SK-N-SH (cell line): ENCODE data around the gene RNU4-1. TPM values are rescaled to one million over a fixed set of nuclear protein-coding genes. Genes with fewer than 3 reads are reported as not detected.

Source experiments
- CTCF ChIA-PET: fragments of 300-600, 350-600 bp; formaldehyde crosslinking; extraction: SDS; loops from one replicate; lab custom pipeline; 2021; lab: Yijun Ruan, JAX
- POLR2A ChIA-PET: fragments of 350-600 bp; sonication (Branson Sonifier 250); formaldehyde crosslinking; extraction: SDS; loops from one replicate; lab custom pipeline; 2020; ENCODE audit warnings: antibody characterized with exemption, inconsistent platforms; lab: Yijun Ruan, JAX
- DNase-seq: peaks from one replicate; pipeline ENCODE4 v3.0.0; 2012
- H2AFZ ChIP-seq: fragments of 200-600 bp; sonication (generic); 2 replicates; pipeline ENCODE4 v1.8.1; 2016; ENCODE audit warnings: antibody characterized with exemption, mild to moderate bottlenecking, low read depth
- H3F3A ChIP-seq: fragments of 200-600 bp; sonication (generic); replicated peaks from 2 replicates; pipeline ENCODE3; 2016; ENCODE audit warnings: antibody characterized with exemption, mild to moderate bottlenecking; ENCODE audit not compliant: insufficient read depth
- H3K27ac ChIP-seq, 2 experiments: fragments of 200-500 bp in 1 of 2; fragments of 200-600 bp in 1 of 2; sonication (Bioruptor generic) in 1 of 2; sonication (generic), shearing (Covaris generic) in 1 of 2; 2 replicates each; pipeline versions ENCODE4 v1.5.1 to v1.6.1; 2014 to 2016; ENCODE audit warnings: low read depth in 2 of 2, inconsistent platforms in 1 of 2, low read length in 1 of 2, mild to moderate bottlenecking in 1 of 2, mixed read lengths in 1 of 2
- H3K27me3 ChIP-seq: fragments of 200-600 bp; sonication (generic), shearing (Covaris generic); 2 replicates; pipeline ENCODE4 v1.6.1; 2016; ENCODE audit warnings: mixed run types; ENCODE audit not compliant: insufficient read depth
- H3K36me3 ChIP-seq, 2 experiments: fragments of 200-500 bp in 1 of 2; fragments of 200-600 bp in 1 of 2; sonication (Bioruptor generic) in 1 of 2; sonication (generic) in 1 of 2; replicated peaks in 1 of 2; 2 replicates each; pipeline versions ENCODE3 to v1.5.1; 2014 to 2016; ENCODE audit warnings: low read length in 1 of 2, mild to moderate bottlenecking in 1 of 2; ENCODE audit not compliant: insufficient read depth in 2 of 2, control insufficient read depth in 1 of 2
- H3K4me1 ChIP-seq, 2 experiments: fragments of 200-500 bp in 1 of 2; fragments of 200-600 bp in 1 of 2; sonication (Bioruptor generic) in 1 of 2; sonication (generic), shearing (Covaris generic) in 1 of 2; 2 replicates each; pipeline versions ENCODE4 v1.5.1 to v1.6.1; 2014 to 2016; ENCODE audit warnings: low read depth in 1 of 2, low read length in 1 of 2, mixed run types in 1 of 2; ENCODE audit not compliant: insufficient read depth in 2 of 2, control insufficient read depth in 1 of 2
- H3K4me2 ChIP-seq: fragments of 200-600 bp; sonication (generic), shearing (Covaris generic); 2 replicates; pipeline ENCODE4 v1.6.1; 2017; ENCODE audit warnings: mixed run types
- H3K4me3 ChIP-seq, 2 experiments: fragments of 200-500 bp in 1 of 2; fragments of 200-600 bp in 1 of 2; sonication (Bioruptor generic) in 1 of 2; sonication (generic), shearing (Covaris generic) in 1 of 2; 2 replicates each; pipeline versions ENCODE4 v1.5.1 to v1.8.1; 2014 to 2016; ENCODE audit warnings: low read depth in 2 of 2, inconsistent platforms in 1 of 2, low read length in 1 of 2, mild to moderate bottlenecking in 1 of 2, mixed read lengths in 1 of 2, moderate library complexity in 1 of 2
- H3K79me2 ChIP-seq: fragments of 200-600 bp; sonication (generic); 2 replicates; pipeline ENCODE4 v1.8.1; 2017; ENCODE audit warnings: mild to moderate bottlenecking; ENCODE audit not compliant: insufficient read depth
- H3K9ac ChIP-seq: fragments of 200-600 bp; sonication (generic); 2 replicates; pipeline ENCODE4 v1.6.1; 2017; ENCODE audit warnings: mixed run types
- H3K9me2 ChIP-seq: fragments of 200-600 bp; sonication (generic); 2 replicates; pipeline ENCODE4 v1.6.1; 2017; ENCODE audit warnings: mixed run types
- H3K9me3 ChIP-seq: fragments of 200-600 bp; sonication (generic); 2 replicates; pipeline ENCODE4 v1.6.1; 2017; ENCODE audit warnings: mixed run types, mild to moderate bottlenecking, moderate library complexity
- H4K20me1 ChIP-seq: fragments of 200-600 bp; sonication (generic); 2 replicates; pipeline ENCODE4 v1.6.1; 2017; ENCODE audit warnings: mild to moderate bottlenecking, mixed run types; ENCODE audit not compliant: insufficient read depth
- CHD2 ChIP-seq: fragments of 150-350 bp; IDR thresholded peaks from 2 replicates; pipeline ENCODE4 v1.6.1; 2018; ENCODE audit warnings: low read length; ENCODE audit not compliant: partially characterized antibody
- CTCF ChIP-seq: fragments of 200-600 bp; sonication (generic); IDR thresholded peaks from 2 replicates; pipeline ENCODE4 v1.6.1; 2017; ENCODE audit warnings: antibody characterized with exemption, mild to moderate bottlenecking, moderate library complexity
- EP300 ChIP-seq, 2 experiments: IDR thresholded peaks; 2 replicates each; pipeline versions ENCODE4 v1.4.0 to v1.6.1; 2012; ENCODE audit warnings: borderline replicate concordance in 1 of 2, low read depth in 1 of 2, low read length in 1 of 2
- FOXJ3 ChIP-seq: sonication (generic); formaldehyde crosslinking; IDR thresholded peaks from 2 replicates; pipeline ENCODE4 v1.5.1; 2020; ENCODE audit warnings: mild to moderate bottlenecking, missing genetic modification reagents
- FOXM1 ChIP-seq: IDR thresholded peaks from 2 replicates; pipeline ENCODE4 v1.4.0; 2012; ENCODE audit warnings: low read depth, mild to moderate bottlenecking
- GABPA ChIP-seq: IDR thresholded peaks from 2 replicates; pipeline ENCODE4 v1.4.0; 2012; ENCODE audit warnings: low read depth, mild to moderate bottlenecking
- JUND ChIP-seq: IDR thresholded peaks from 2 replicates; pipeline ENCODE4 v1.4.0; 2012
- MAX ChIP-seq: IDR thresholded peaks from 2 replicates; pipeline ENCODE4 v1.4.0; 2012; ENCODE audit warnings: low read depth
- MEF2A ChIP-seq: IDR thresholded peaks from 2 replicates; pipeline ENCODE4 v1.4.0; 2012; ENCODE audit warnings: low read depth, borderline replicate concordance
- NFIC ChIP-seq: IDR thresholded peaks from 2 replicates; pipeline ENCODE4 v1.4.0; 2012; ENCODE audit warnings: borderline replicate concordance
- POLR2AphosphoS5 ChIP-seq: IDR thresholded peaks from 2 replicates; pipeline ENCODE4 v1.6.1; 2012; ENCODE audit warnings: low read depth, low read length
- RFX5 ChIP-seq: IDR thresholded peaks from 2 replicates; pipeline ENCODE4 v1.6.1; 2012; ENCODE audit warnings: mild to moderate bottlenecking, improper control_type of control experiment, low read length
- SIN3A ChIP-seq: IDR thresholded peaks from 2 replicates; pipeline ENCODE4 v1.6.1; 2012; ENCODE audit warnings: low read depth, mild to moderate bottlenecking, low read length, moderate library complexity, borderline replicate concordance
- TAF1 ChIP-seq: IDR thresholded peaks from 2 replicates; pipeline ENCODE4 v1.6.1; 2012; ENCODE audit warnings: low read depth, mild to moderate bottlenecking, low read length, moderate library complexity, borderline replicate concordance
- TCF12 ChIP-seq: IDR thresholded peaks from 2 replicates; pipeline ENCODE4 v1.4.0; 2012
- TEAD4 ChIP-seq: IDR thresholded peaks from 2 replicates; pipeline ENCODE4 v1.4.0; 2012; ENCODE audit warnings: mild to moderate bottlenecking, borderline replicate concordance; ENCODE audit not compliant: insufficient read depth
- YY1 ChIP-seq: IDR thresholded peaks from 2 replicates; pipeline ENCODE4 v1.4.0; 2012; ENCODE audit warnings: low read depth, mild to moderate bottlenecking
- WGBS: methylation state at CpG from one replicate; pipeline ENCODE4 v1.1.6; 2017; ENCODE audit warnings: low lambda C conversion rate; 5-methylcytosine and 5-hydroxymethylcytosine counted together
- polyA plus RNA-seq, 3 experiments: library from polyadenylated mRNA; depleted of rRNA; stranded (reverse); fragments of >200 nt; gene quantifications; 2 replicates each; pipeline ENCODE4 v1.2.3, GENCODE V29; 2012
- TF ChIP-seq, protein P1 (sequence below): IDR thresholded peaks from 2 replicates; pipeline ENCODE4 v1.4.0; 2012; ENCODE audit warnings: low read depth, borderline replicate concordance
- TF ChIP-seq, protein P2 (sequence below): IDR thresholded peaks from 2 replicates; pipeline ENCODE4; 2012

The RNU4-1 gene
- polyA plus RNA-seq, 1 of the 3 experiments (the other 2 are of a cell fraction): not detected

- ChIA-PET CTCF (interaction anchor here (1.0 to 21.5 kb wide), 5 partner anchors 9 to 56 kb away, joined by 3 to 618 read pairs (median 7); partner anchors contain the start of genes PXN and SIRT4), POLR2A (interaction anchor here (0.8 to 2.4 kb wide), 5 partner anchors 8 to 56 kb away, joined by 3 to 22 read pairs (median 5); partner anchors contain the start of genes PXN, RNU4-1, RNU4-2 and RPLP0)
- 22% methylated on average over 9 of the region's 9 CpGs for WGBS
- H2AFZ ChIP-seq: no peak overlapping the region
- H3K9me2 ChIP-seq: no peaks in the 10 kb centered on the region
- no peak for TF ChIP-seq RFX5
- peak in 1 of 2 experiments; percentile 78; a peak in 1 of 4 replicates for TF ChIP-seq EP300 (IDR thresholded peaks at IDR 0.05; ENCODE audit: borderline replicate concordance in 1 of 2, low read depth in 1 of 2, low read length in 1 of 2)
- peak; percentile 64; the same call in 1 of the 2 replicates for TF ChIP-seq POLR2AphosphoS5
- TF ChIP-seq TEAD4: peak; percentile 75; the same call in 1 of the 2 replicates
- TF ChIP-seq SIN3A: peak; percentile 80
- peak; percentile 97 for TF ChIP-seq NFIC
- TF ChIP-seq YY1: peak; percentile 50; the same call in 1 of the 2 replicates
- TF ChIP-seq JUND: peak; percentile 57
- TF ChIP-seq, protein P1, sequence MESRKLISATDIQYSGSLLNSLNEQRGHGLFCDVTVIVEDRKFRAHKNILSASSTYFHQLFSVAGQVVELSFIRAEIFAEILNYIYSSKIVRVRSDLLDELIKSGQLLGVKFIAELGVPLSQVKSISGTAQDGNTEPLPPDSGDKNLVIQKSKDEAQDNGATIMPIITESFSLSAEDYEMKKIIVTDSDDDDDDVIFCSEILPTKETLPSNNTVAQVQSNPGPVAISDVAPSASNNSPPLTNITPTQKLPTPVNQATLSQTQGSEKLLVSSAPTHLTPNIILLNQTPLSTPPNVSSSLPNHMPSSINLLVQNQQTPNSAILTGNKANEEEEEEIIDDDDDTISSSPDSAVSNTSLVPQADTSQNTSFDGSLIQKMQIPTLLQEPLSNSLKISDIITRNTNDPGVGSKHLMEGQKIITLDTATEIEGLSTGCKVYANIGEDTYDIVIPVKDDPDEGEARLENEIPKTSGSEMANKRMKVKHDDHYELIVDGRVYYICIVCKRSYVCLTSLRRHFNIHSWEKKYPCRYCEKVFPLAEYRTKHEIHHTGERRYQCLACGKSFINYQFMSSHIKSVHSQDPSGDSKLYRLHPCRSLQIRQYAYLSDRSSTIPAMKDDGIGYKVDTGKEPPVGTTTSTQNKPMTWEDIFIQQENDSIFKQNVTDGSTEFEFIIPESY: 0 out of 2 replicates have a peak, but pooled peaks have one; percentile 26
- TF ChIP-seq GABPA: no peak
- TF ChIP-seq FOXM1: no peak
- no peak for TF ChIP-seq MEF2A
- TF ChIP-seq, protein P2, sequence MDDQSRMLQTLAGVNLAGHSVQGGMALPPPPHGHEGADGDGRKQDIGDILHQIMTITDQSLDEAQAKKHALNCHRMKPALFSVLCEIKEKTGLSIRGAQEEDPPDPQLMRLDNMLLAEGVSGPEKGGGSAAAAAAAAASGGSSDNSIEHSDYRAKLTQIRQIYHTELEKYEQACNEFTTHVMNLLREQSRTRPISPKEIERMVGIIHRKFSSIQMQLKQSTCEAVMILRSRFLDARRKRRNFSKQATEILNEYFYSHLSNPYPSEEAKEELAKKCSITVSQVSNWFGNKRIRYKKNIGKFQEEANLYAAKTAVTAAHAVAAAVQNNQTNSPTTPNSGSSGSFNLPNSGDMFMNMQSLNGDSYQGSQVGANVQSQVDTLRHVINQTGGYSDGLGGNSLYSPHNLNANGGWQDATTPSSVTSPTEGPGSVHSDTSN: peak; percentile 54
- TF ChIP-seq CHD2: peak; percentile 79
- TF ChIP-seq MAX: peak; percentile 84
- TF ChIP-seq TAF1: peak; percentile 29; the same call in 1 of the 2 replicates
- TF ChIP-seq CTCF: peak; percentile 25
- peak; percentile 88 for TF ChIP-seq TCF12
- TF ChIP-seq FOXJ3 (CRISPR knock-in tag): no peak
- H3K4me3 ChIP-seq: peak overlapping the region in 1 of 2 experiments; percentile 36; a peak in 1 of 4 replicates
- peaks cover 2 to 30% of the 10 kb centered on the region in 2 experiments for H3K36me3 ChIP-seq
- peaks cover 98% of the 10 kb centered on the region for H3K79me2 ChIP-seq
- H3K4me1 ChIP-seq: peaks cover 12 to 41% of the 10 kb centered on the region in 2 experiments; a peak in 3 of 4 replicates
- H3K9me3 ChIP-seq: no peaks in the 10 kb centered on the region
- peak overlapping the region; percentile 80 for H3K4me2 ChIP-seq
- peak overlapping the region; percentile 35; the same call in 1 of the 2 replicates for H3K9ac ChIP-seq
- H4K20me1 ChIP-seq: peaks cover 72% of the 10 kb centered on the region
- H3K27me3 ChIP-seq: no peaks in the 10 kb centered on the region
- peaks cover 45% of the 10 kb centered on the region for H3F3A ChIP-seq
- peak overlapping the region; percentile 62 to 92 for H3K27ac ChIP-seq
- DNase-seq: peak; percentile 54
Measured at GRCh38 chr12:120257041-120257821, 35.8 kb downstream of the RNU4-1 start.
